ENCODE data around the gene NPB.

NPB gene

DNA sequence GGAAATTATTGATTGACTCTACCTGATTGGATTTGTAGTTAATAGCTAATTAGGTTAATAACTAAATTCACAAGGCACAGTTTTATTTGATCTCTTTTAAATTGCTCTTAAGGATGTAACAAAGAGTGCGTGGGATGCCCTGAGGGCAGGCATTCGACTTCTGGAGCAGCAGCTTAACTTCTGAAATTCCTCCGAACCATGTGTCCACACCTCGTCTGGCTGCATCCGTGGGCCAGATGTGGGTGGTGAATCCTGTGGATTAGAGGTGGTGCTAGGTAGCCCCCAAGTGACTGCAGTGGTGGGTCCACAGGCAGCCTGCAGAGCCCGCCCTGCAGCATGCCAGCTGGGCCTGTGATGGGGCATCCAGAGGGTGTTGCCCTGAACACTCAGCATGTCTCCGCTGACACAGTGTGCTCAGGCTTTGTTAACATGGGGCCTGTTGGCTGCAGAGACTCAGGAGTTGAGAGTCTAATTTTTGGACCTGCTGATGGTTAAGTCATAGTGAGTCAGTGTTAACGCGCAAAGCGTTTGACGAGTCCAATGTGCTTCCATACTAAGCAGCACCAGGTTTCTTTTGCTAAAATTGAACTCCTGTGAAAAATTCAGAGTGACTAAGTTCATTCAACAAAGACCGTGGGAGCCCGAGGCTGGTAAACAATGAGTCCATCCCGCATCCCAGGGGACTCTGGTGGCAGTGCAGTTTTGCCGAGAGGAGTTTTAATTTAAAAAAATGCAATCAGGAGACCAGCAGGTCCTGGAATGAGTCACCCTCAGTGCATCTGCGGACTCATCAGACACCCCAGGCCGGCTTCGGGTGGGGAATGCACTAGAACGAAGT is 3.8 kb upstream of the NPB start:
- peak in 12 of 56 donors; percentile 21 to 50 (median 38) for DNase-seq

DNA sequence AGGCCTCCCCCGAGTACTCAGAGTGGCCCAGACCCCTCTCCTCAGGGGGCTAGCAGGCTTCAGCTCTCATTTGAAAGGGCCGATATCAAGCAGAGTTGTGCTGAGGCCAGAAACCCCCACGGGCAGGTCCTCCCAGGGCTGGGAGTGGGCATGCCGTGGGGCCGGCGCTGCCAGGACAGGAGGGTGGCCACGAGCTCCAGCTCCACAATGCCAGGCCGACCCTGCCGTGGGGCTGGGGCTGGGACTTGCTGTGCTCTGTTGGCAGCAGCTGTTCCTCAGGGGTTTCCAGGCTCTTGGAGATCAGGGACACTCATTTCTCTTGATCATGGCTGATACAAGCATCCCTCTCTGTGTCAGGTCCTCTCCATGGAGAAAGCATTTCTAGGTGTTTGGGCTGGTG is 3.2 kb upstream of the NPB start:
- DNase-seq = no peak

DNA sequence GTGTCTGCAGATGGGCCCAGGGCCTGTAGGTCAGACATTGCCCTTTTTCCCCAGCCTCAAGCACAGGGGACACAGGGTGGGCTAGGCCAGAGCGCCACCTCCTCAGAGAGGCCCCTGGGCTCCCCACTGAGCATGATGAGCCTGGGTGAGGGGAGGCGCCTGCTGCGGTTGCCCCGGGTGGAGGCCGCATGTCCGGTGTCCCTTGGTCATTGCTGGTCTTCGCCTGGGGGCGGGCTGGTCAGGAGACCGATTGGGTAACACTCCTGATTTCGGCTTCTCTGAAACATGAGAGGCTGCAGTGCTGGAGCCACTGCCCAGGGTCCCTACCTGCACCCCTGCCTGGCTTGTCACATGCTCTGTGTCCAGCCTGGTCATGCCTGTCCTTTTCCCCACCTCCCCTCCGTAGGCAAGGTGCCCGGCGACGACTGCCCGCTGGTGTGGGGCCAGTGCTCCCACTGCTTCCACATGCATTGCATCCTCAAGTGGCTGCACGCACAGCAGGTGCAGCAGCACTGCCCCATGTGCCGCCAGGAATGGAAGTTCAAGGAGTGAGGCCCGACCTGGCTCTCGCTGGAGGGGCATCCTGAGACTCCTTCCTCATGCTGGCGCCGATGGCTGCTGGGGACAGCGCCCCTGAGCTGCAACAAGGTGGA is 2.4 kb upstream of the NPB start:
- no peak for DNase-seq

DNA sequence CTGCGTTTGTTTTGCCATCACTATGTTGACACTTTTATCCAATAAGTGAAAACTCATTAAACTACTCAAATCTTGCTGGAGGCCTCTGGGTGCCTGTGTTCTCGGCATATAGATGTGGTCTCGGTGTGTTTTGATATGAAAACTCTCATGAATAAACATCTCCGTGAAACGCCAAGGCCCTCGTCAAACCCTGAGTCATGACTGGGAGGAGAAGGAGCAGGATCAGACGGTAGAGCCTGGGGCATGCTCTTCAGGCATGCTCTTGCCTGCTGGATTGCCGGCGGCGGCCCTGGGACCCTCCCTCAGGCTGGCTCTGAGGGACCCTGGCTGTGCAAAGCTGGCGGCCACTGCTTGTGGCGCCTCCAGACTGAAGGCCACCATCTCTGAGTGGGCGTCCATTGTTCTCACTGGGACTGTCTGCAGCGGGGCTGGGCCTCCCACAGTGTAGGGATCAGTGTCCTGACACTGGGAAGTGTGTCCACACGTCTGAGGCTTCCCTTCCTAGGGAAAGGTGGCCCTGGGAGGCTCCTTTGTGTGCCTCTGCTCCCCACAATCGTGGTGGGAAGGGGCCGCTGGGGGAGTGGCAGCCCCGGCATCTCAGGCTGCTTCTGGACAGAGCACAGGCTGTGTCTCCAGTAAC is 1.7 kb upstream of the NPB start:
- DNase-seq = no peak

DNA sequence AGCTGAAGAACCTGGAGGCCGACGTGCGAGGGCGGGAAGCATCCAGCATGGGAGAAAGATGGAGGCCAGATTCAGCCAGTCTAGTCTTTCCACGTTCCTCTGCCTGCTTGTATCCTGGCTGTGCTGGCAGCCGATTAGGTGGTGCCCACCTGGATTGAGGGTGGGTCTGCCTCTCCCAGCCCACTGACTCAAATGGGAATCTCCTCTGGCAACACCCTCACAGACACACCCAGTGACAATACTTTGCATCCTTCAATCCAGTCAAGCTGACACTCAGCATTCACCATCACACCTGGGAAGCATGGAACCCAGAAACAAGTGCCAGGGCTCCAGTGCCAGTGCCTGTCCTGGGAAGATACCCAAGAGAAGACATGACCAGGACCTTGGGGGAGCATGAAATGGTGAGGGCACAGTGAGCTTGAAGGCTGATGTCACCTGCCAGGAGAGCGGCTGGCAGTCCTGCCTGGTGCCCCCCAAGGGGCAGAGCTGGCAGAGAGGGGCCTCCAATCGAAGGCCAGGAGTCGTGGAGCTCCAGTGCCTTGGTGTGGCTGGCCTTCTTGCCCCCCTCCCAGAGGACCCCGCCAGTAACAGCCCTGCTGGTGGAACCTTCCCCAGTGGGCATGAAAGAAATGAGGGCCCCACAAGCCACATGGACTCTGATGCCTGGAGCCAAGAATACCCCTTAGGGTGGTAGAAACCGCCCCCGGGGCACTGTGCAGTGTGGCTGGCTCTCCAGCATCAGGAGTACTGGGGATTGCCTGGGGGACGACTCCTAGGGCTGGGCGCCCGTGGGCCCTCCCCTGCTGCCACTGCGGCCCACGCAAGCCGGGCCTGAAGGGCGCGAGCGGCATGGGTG is 643 bp upstream of the NPB start:
- no peak for DNase-seq

DNA sequence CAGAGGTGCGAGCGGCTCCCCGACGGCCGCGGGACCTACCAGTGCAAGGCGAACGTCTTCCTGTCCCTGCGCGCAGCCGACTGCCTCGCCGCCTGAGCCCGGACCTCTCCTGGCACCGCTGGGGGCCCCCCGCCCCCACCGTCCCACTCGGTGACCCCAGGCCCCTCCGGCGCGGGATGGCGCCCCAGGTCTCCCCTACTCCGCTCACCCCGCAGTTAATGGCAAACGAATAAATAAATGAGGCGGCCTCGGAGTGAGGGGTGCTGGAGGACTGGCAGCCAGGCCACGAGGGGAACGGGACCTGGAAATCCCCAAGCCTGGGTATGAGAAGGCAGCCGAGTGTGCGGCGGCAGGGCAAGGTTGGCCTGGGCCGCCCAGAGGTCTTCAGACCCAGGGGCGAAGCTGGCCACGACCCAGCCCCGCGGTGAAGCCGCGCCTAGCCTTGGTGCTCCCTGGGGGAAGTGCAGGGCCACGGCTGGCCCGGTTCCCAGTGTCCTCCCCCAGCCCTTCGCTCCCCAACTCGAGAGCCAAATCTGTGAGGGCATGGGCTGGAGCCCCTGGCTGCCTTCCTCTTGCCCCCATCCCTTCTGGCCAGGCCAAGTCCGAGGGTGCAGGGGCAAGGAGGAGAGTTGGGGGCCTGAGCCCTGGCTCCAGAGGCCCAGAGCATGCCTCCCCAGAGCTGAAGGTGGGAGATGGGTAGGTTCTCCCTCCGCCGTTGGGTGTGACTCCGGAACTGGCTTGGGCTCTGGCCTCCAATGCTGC is 796 bp downstream of the NPB start:
- DNase-seq = no peak

DNA sequence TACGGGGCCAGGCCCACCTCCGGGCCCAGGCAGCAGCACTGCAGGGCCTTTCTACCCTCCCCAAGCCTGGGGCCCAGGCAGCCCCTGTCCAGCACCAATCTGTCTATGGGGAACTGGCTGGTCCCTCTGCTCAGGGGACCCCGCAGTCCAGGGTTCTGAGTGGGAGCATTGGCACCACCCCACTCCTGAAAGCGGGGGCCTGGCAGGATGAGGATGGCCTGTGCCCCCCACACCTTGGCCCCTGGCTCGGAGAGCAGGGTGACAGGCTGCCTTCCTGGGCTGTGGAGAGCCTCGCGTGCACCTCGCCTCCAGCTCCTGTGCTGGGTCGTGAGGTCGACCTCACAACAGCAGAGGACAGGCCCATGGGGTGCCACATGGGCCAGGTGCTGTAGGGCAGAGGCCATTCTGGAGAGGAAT is 1.4 kb downstream of the NPB start:
- no peak for DNase-seq

DNA sequence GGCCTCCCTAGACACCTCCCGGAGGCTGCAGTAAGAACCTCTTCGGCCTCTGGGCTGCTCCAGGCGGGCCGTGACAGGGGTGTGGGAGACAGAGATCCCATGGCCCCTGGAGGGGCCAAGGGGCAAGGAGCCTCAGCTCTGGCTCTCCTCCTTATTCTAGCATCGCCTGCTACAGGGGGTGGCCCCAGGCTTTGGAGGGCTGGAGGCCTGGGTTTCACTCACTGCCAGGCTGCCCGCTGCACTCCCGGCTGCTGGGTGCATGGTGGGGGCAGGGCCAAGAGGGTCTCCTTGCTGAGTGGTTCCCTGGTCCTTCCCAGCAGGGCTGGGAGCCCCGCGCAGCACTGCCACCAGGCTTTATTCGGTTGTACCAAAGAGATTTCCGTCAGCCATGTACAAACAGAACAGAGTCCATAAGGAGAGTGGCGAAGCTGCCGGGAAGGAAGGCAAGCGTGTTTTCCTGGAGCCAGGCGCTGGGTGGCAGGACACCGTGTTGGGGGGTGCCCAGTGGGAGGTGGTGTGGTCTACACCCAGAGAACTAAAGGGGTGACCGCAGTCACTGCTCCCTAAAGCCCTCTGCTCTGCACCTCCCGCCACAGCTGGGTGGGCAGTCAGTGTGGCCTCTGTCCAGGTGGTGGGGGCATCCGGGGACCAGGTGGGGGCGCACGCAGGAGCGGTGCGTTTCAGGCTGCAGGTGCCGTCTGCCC is 2.0 kb downstream of the NPB start:
- no peak for DNase-seq

DNA sequence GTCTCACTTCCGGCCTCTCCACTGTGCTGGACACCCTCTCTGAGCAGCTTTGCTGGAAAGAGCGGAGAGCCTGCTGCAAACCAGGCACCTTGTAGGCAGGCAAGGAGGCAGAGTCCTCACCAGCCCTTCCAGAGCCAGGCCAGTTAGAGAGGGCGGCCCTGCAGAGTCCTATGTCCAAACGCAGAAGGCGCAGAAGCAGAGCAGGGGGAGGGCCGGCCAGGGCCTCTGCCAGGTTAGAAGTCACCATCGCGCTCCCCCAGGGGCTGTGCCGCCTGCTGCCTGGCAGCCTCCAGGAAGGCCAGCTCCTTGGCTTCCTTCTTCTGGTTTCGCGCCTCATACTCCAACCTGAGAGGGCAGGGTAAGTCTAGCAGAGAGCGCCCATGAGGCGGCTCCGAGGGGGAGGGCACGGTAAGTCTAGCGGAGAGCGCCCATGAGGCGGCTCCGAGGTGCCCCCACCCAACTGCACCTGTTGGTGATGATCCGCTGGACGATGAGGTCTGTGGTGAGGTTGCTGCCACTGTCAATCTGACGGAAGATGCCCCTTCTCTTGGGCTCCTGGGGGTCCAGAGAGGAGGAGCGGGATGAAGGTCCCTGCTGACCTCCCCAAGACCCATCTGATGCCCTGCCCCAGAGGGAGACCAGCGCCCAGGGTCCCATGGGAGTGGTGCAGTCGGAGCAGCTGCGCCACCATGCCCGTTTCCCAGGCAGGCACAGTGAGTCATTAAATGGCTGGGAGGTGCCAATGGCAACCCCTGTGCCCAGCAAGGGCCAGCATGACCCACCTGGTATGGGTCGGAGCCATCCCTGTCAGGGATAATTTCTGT is 2.8 kb downstream of the NPB start:
- DNase-seq = no peak

DNA sequence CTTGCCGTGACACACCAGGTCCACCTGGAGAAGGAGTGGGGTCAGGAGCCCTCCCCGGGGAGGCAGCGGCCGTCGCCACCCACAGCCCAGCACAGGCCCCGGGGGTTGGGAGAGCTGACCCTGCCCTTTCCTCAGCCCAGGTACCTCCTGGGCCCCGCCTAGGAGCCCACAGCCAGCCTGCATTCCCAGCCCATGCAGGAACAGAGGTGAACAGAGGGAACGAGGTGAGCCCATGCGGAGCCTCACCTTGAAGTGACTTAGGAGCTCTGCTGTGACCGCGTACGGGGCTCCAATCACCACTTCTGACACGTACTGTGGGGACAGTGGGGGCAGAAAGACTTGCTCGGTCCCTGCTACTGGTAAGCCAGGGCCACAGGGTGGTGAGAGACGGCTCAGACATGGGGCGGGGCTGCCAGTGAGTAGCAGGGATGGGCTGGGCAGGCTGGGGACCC is 3.4 kb downstream of the NPB start:
- no peak for DNase-seq

DNA sequence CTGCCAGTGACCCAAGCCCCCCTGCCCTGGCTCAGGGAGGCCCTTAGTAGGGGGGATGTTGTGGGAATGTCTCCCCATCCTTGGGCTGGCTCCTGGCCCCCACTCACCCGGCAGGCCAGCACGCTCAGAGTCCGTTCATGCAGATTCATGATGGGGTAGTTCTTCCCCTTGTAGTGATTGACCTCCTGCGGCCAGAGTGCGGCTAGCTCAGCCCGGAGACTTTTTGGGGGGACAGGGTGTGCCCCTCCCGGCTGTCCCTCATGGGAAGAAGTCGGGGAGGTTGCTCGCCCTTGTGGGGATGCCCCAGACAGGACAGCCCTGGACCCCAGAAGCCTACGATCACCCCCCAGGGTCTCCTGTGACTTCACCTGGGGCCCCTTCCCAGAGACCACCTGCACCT is 4.0 kb downstream of the NPB start:
- no peak for DNase-seq

DNA sequence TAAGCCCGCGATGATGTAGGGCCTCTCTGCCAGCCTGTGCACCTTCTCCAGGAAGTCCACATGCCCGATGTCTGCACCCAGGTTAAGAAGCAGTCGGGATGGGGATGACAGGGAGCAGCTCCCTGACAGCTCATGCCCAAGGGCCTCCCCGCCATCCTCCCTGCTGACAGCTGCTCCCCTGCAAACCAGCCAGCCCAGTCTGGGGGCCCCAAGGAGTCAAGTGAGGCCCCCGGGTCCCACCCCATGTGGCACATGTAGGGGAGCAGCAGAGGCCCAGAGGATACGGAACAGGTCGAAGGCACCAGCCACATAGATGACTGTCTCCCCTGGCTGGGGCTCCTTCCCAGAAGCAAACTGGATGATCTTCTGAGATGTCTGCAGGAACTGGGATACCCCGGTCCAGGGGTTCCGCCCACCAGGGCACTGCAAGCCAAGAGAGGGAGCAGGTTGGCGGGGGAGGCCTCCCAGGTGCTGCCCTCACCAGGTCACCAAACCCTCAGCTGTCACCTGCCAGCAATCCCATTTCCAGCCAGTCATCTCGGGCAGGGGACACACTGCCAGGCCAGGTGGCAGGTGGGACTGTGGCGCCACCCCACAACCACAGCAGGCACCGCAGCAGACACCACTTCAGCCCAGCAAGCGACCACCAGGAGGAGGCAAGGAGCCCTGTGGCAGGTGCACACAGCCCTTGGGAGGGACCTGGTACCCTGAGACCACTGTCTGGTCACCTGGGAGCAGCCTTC is 4.6 kb downstream of the NPB start:
- no peak for DNase-seq

DNA sequence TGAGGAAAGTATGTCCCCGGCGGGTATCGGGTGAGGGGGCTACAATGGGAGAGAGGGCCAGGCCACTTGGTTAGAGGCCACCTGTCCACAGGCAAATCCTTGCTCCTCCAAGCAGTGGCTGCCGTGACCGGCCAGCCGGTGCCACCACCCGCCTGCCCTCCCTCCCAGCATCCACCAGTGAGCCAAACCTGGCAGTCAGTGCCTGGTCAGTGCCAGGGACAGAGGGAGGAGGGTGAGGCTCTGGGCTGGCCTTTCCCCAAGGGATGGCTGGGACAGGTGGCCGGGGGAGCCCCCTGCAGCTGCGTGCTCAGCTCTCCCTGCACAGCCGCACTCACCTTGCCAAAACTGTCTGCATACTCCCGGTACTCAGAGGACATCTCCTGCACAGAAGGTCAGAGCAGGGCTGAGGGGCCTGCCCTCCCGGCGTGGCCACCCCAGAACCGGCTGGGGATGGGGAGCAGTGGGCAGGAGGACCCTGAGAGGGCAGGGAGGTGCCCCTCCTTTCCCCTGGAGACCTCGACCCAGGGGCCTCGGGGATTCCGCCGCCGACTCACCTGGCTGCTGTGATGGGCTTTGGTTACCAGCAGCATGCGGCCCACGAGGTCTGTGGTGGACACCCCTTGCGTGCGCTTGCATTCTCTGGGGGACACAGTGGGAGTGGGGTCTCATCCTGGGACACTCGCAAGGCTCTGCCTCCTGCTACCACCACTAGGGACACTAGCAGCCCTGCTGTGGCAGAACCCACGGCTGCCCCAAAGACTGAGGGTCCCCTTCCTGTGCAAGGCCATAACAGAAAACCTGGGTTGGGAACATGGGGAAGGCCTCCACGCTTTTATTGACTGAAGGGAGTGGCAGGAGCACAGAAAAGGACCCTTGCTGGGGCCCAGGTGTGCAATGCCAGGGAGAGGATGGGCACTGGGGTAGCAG is 5.4 kb downstream of the NPB start:
- no peak for DNase-seq

DNA sequence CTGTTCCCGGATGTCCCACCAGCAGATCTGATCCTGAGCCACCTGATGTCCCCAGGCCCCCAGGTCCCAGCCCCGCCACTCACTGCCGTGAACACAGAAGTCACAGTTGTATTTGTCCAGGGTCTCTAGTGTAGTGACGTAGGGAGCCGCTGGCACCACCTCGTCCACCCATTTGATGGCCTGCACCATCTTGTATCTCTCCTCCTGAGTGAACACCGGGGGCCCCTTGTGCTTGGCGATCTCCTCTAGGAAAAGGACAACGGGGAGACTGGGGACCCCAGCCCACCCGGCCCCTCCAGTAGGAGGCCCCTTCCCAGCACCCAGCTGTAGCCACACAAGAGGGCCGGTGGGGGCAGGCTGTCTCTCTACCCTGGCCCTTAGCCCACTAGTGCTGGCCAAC is 6.8 kb downstream of the NPB start:
- DNase-seq = no peak

DNA sequence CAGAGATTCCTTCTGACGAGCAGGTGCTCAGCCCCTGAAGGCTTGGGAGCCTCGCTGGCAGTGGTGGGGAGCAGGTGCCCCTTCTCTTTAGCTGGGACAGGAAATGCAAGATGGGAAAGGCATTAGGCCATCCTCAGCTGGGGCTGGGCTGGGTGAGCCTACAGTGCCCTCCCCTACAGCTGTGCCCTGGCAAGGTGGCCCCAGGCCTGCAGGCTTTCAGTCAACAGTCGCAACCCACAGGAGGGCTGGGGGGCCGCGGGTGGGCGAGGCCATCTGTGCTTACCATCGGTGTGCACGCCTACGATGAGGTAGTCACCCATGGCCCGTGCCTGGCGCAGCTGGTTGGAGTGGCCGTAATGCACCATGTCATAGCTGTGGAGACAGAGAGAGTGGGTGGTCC is 7.2 kb downstream of the NPB start:
- DNase-seq = no peak

DNA sequence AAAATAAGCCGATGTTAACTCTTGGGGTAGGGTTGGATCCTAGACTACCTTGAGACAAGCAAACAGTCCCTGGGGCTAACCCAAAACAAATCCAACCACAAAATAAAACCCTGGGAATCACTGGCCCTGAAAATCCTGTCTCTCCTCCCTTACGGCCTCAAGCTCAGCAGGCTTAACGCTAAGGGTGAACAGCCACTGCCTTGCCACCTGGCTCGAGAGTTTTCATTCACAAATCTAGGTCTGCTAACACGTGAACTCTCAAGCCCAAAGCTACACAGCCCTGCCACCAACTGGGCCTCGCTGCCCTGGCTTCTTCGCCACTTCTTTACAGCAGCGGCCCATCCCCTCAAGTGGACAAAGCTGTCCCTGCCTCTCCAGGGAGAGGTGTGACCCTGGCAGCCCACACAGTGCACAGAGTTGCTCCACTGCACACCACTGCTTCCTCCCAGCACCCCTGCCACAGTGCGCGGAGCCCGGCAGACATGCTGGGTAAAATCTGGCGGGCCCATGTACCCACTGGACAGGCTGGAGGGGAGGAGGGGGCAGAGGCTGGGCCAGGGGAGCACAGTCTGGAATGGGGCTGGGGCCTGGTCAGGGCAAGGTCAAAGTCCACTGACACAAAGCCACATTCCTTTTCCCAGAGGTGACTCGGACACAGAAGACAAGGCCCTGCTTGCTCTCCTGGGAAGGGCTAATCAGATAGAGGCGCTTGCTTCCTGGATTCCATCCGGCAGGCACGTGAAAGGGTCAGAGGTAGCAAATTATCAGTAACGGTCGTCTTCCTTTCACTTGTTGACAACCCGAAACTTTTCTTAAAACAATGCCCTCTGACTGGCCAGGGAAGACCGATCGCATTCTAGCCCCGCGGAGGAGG is 8.2 kb downstream of the NPB start:
- no peak for DNase-seq
